ENCODE measurements around the gene ALS2. TPM values are rescaled to one million over a fixed set of nuclear protein-coding genes. Genes with fewer than 3 reads are reported as not detected.
"Not testable (repeated sequence)": the region's sequence is repeated elsewhere in the genome, so short reads cannot be mapped to it uniquely, and the experiment has no call there.

Gene ALS2
- total RNA-seq, 1 donor from 2014 or later, result 48.1 TPM

DNA sequence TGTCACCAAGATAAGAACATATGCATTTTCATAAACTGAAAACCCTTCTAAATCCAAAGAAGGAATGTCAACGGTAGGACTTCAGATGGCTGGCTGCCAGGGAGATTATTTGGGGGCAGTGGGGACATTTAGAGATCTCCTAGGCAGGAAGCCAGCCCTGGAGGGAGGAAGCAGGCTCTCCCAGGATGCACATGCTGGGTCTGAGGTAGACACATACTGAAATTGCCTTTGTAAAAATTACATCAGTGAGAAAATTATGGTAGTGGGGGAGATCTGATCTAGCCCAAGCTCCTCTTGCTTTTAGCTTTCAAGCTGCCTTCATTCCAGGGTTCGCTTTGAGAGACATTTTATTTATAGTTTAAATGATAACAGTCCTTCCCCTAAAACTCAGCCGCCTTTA is 106.4 kb downstream of the ALS2 start:
- no peak overlapping the region for H3K4me3 Mint-ChIP-seq (ENCODE audit: low read depth)
- no peak overlapping the region for H3K27ac Mint-ChIP-seq
- peaks cover 4% of the 10 kb centered on the region for H3K9me3 Mint-ChIP-seq (ENCODE audit: low read depth)
- H3K36me3 Mint-ChIP-seq (ENCODE audit: insufficient read depth), result no peaks in the 10 kb centered on the region
- H3K27me3 Mint-ChIP-seq, result no peaks in the 10 kb centered on the region
- peaks cover 4% of the 10 kb centered on the region for H3K4me1 Mint-ChIP-seq (ENCODE audit: low read depth)
- no peak for DNase-seq (ENCODE audit: low spot score, unreplicated experiment)
- TF ChIP-seq, protein P1, sequence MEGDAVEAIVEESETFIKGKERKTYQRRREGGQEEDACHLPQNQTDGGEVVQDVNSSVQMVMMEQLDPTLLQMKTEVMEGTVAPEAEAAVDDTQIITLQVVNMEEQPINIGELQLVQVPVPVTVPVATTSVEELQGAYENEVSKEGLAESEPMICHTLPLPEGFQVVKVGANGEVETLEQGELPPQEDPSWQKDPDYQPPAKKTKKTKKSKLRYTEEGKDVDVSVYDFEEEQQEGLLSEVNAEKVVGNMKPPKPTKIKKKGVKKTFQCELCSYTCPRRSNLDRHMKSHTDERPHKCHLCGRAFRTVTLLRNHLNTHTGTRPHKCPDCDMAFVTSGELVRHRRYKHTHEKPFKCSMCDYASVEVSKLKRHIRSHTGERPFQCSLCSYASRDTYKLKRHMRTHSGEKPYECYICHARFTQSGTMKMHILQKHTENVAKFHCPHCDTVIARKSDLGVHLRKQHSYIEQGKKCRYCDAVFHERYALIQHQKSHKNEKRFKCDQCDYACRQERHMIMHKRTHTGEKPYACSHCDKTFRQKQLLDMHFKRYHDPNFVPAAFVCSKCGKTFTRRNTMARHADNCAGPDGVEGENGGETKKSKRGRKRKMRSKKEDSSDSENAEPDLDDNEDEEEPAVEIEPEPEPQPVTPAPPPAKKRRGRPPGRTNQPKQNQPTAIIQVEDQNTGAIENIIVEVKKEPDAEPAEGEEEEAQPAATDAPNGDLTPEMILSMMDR (IDR thresholded peaks at IDR 0.05; ENCODE audit: unreplicated experiment), result no peak

DNA sequence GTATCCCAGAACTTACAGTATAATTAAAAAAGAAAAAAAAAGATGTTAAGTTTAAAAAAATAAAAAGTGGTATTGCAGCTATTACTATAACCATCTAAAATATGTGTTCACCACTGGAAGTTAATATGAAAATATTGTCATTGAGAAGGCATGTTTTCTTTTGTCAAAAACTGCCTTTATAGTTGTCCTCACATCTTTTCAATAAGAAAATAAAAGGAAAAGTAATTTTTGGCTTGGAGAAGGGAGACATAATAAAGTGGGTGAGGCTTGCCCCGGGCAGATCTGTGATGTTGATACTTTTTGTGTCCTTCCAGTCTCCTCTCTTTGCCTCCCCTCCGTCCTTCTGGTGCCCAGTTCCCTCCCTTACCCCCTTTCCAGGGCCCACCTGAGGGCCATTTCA is 107.2 kb downstream of the ALS2 start:
- Mint-ChIP-seq H3K27ac (no peak overlapping the region), H3K9me3 (ENCODE audit: low read depth) (peaks cover 4% of the 10 kb centered on the region), H3K27me3 (no peaks in the 10 kb centered on the region), H3K36me3 (ENCODE audit: insufficient read depth) (no peaks in the 10 kb centered on the region), H3K4me3 (ENCODE audit: low read depth) (no peak overlapping the region), H3K4me1 (ENCODE audit: low read depth) (peaks cover 4% of the 10 kb centered on the region)
- TF ChIP-seq, protein P1 (IDR thresholded peaks at IDR 0.05; ENCODE audit: unreplicated experiment), result no peak
- DNase-seq (ENCODE audit: low spot score, unreplicated experiment), result no peak

DNA sequence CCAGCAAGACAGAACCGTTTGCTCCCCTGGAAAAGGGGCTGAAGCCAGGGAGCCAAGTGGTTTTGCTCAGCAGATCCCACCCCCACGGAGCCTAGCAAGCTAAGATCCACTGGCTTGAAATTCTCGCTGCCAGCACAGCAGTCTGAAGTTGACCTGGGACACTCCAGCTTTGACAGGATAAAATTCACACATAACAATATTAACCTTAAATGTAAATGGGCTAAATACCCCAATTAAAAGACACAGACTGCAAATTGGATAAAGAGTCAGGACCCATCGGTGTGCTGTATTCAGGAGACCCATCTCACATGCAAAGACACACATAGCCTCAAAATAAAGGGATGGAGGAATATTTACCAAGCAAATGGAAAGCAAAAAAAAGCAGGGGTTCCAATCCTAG is 109.5 kb downstream of the ALS2 start:
- H3K27ac Mint-ChIP-seq; H3K27me3 Mint-ChIP-seq; H3K4me3 Mint-ChIP-seq (ENCODE audit: low read depth); DNase-seq (ENCODE audit: low spot score, unreplicated experiment); H3K36me3 Mint-ChIP-seq (ENCODE audit: insufficient read depth); H3K4me1 Mint-ChIP-seq (ENCODE audit: low read depth); H3K9me3 Mint-ChIP-seq (ENCODE audit: low read depth): not testable (repeated sequence)

DNA sequence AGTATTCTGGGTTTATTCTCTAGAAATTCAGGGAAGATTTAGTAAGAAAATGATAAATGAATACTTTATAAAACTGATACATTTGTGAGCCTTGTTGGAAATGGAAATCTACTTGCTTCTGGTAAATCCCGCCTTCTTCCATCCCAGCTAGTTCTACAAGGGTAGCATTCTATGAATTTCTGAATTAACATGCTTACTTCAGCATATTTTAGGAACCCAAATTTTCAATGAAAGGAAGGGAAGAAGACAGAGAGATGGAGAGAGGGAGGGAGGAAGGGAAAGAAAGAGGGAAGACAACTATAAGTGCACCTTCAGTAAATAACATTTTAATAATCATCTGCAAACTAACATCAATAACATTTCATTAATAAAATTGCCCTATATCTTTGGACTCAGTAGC is 110.9 kb downstream of the ALS2 start:
- H3K4me1 Mint-ChIP-seq (ENCODE audit: low read depth), result peaks cover 1% of the 10 kb centered on the region
- DNase-seq (ENCODE audit: low spot score, unreplicated experiment), result no peak
- H3K27ac Mint-ChIP-seq, result no peak overlapping the region
- H3K4me3 Mint-ChIP-seq (ENCODE audit: low read depth), result no peak overlapping the region
- H3K9me3 Mint-ChIP-seq (ENCODE audit: low read depth), result peaks cover 4% of the 10 kb centered on the region
- TF ChIP-seq, protein P1 (IDR thresholded peaks at IDR 0.05; ENCODE audit: unreplicated experiment), result no peak
- no peaks in the 10 kb centered on the region for H3K27me3 Mint-ChIP-seq
- H3K36me3 Mint-ChIP-seq (ENCODE audit: insufficient read depth), result no peaks in the 10 kb centered on the region

DNA sequence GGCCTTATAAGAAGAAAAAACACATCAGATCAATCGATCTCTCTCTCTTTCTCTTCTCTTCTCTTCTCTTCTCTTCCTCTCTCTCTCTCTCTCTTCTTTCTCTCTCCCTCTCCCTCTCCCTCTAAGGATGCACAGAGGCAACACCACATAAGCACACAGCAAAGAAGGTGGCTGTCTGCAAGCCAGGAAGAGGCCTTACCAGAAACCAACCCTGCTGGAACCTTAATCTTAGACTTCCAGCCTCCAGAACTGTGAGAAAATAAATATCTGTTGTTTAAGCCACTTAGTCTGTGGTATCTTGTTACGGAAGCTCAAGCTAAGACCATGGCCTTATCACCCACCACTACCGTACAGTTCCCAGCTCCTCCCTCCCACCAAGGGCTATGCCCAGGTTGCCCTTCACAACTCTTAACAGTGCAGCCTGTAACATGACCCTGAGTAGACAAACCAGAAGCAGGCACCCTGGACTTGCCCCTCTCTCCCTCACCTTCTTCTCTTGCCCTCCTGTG is 112.3 kb downstream of the ALS2 start:
- no peaks in the 10 kb centered on the region for H3K4me1 Mint-ChIP-seq (ENCODE audit: low read depth)
- H3K9me3 Mint-ChIP-seq (ENCODE audit: low read depth), result peaks cover 4% of the 10 kb centered on the region
- DNase-seq (ENCODE audit: low spot score, unreplicated experiment), result no peak
- H3K27ac Mint-ChIP-seq, result peak overlapping the region; percentile 78
- no peaks in the 10 kb centered on the region for H3K27me3 Mint-ChIP-seq
- H3K36me3 Mint-ChIP-seq (ENCODE audit: insufficient read depth), result no peaks in the 10 kb centered on the region
- TF ChIP-seq, protein P1 (IDR thresholded peaks at IDR 0.05; ENCODE audit: unreplicated experiment), result no peak
- no peak overlapping the region for H3K4me3 Mint-ChIP-seq (ENCODE audit: low read depth)

DNA sequence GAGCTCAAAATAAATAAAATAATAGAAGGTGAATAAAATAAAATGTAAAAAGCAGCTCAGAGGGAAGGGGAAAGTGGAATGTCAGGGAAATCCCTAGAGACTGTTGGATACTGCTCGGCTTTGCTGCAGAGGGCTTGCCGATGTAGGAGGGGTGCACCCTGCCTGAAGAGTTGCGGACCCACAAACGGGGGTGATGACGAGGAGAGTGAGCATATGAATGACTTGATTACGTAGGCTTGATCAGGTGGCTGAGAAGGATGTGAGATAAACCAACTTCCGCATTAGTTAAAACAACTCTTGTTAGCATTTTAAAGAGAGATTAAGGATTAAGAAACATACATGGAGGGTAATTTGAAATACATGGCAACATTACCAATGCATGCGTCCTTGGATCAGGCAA is 116.4 kb downstream of the ALS2 start:
- no peaks in the 10 kb centered on the region for H3K9me3 Mint-ChIP-seq (ENCODE audit: low read depth)
- no peak for DNase-seq (ENCODE audit: low spot score, unreplicated experiment)
- TF ChIP-seq, protein P1 (IDR thresholded peaks at IDR 0.05; ENCODE audit: unreplicated experiment), result no peak
- no peak overlapping the region for H3K4me3 Mint-ChIP-seq (ENCODE audit: low read depth)
- no peaks in the 10 kb centered on the region for H3K36me3 Mint-ChIP-seq (ENCODE audit: insufficient read depth)
- peaks cover 3% of the 10 kb centered on the region for H3K27me3 Mint-ChIP-seq
- H3K4me1 Mint-ChIP-seq (ENCODE audit: low read depth), result no peaks in the 10 kb centered on the region
- H3K27ac Mint-ChIP-seq, result no peak overlapping the region

Measured in progenitor cell of endocrine pancreas (in vitro differentiated cells).